ENCODE data around the gene ATP5PB. TPM values are rescaled to one million over a fixed set of nuclear protein-coding genes. Genes with fewer than 3 reads are reported as not detected.

The ATP5PB gene
- total RNA-seq, 1 experiment from 2014 or later = 344 TPM

- H3K27ac ChIP-seq (ENCODE audit: low read depth, low read length, poor library complexity, severe bottlenecking) = no peak overlapping the region
- CTCF ChIA-PET = no interaction called here
- H3K9me3 ChIP-seq (ENCODE audit: low read depth, low read length, poor library complexity, severe bottlenecking) = no peaks in the 10 kb centered on the region
- H3K27me3 ChIP-seq (replicated peaks; ENCODE audit: insufficient read depth, low read depth, low read length, poor library complexity) = peaks cover 13% of the 10 kb centered on the region
- no TSS peak for BruUV-seq (replicated peaks)
- TF ChIP-seq CTCF (conservative IDR thresholded peaks at IDR 0.05; ENCODE audit: low read depth, low read length) (no peak), EZH2 (IDR thresholded peaks at IDR 0.05; ENCODE audit: borderline replicate concordance, low read depth, low read length, poor library complexity, severe bottlenecking) (no peak)
- POLR2A ChIA-PET (ENCODE audit: low non-redundant PET) = no interaction called here
- H3K4me3 ChIP-seq (ENCODE audit: low read depth, low read length, poor library complexity, severe bottlenecking) = no peak overlapping the region
- DNase-seq (ENCODE audit: low spot score) = no peak
- H3K36me3 ChIP-seq (ENCODE audit: insufficient read depth, low read length, poor library complexity, severe bottlenecking) = no peaks in the 10 kb centered on the region
- intact Hi-C loops (cut with micrococcal nuclease; ENCODE audit: unreplicated experiment) = loop anchor here (5.0 kb wide), 1 partner anchor 152 kb away; no protein-coding TSS in a partner anchor
- no peaks in the 10 kb centered on the region for H3K4me1 ChIP-seq (ENCODE audit: insufficient read depth, low read length, poor library complexity, severe bottlenecking)
These were observed 56.4 kb downstream of the ATP5PB start for GRCh38 chr1:111505641-111506119.

- intact Hi-C loops (cut with micrococcal nuclease; ENCODE audit: unreplicated experiment) = loop anchor here (5.0 kb wide), 1 partner anchor 151 kb away; no protein-coding TSS in a partner anchor
- peaks cover 5% of the 10 kb centered on the region for H3K27me3 ChIP-seq (replicated peaks; ENCODE audit: insufficient read depth, low read depth, low read length, poor library complexity)
- no peaks in the 10 kb centered on the region for H3K9me3 ChIP-seq (ENCODE audit: low read depth, low read length, poor library complexity, severe bottlenecking)
- H3K4me1 ChIP-seq (ENCODE audit: insufficient read depth, low read length, poor library complexity, severe bottlenecking) = no peaks in the 10 kb centered on the region
- no peak overlapping the region for H3K4me3 ChIP-seq (ENCODE audit: low read depth, low read length, poor library complexity, severe bottlenecking)
- CTCF ChIA-PET = no interaction called here
- BruUV-seq (replicated peaks) = no TSS peak
- no peak overlapping the region for H3K27ac ChIP-seq (ENCODE audit: low read depth, low read length, poor library complexity, severe bottlenecking)
- no peaks in the 10 kb centered on the region for H3K36me3 ChIP-seq (ENCODE audit: insufficient read depth, low read length, poor library complexity, severe bottlenecking)
- DNase-seq (ENCODE audit: low spot score) = no peak
- no peak for TF ChIP-seq EZH2 (IDR thresholded peaks at IDR 0.05; ENCODE audit: borderline replicate concordance, low read depth, low read length, poor library complexity, severe bottlenecking)
- TF ChIP-seq CTCF (conservative IDR thresholded peaks at IDR 0.05; ENCODE audit: low read depth, low read length) = no peak
- POLR2A ChIA-PET (ENCODE audit: low non-redundant PET) = no interaction called here
These were observed 57.3 kb downstream of the ATP5PB start for GRCh38 chr1:111506561-111506960.

GRCh38 chr1:111507411-111508201, 58.3 kb downstream of the ATP5PB start:
- Histone ChIP-seq H3K36me3 (ENCODE audit: insufficient read depth, low read length, poor library complexity, severe bottlenecking) (no peaks in the 10 kb centered on the region), H3K4me3 (ENCODE audit: low read depth, low read length, poor library complexity, severe bottlenecking) (no peak overlapping the region), H3K9me3 (ENCODE audit: low read depth, low read length, poor library complexity, severe bottlenecking) (no peaks in the 10 kb centered on the region), H3K27ac (ENCODE audit: low read depth, low read length, poor library complexity, severe bottlenecking) (no peak overlapping the region), H3K27me3 (replicated peaks; ENCODE audit: insufficient read depth, low read depth, low read length, poor library complexity) (peaks cover 4% of the 10 kb centered on the region), H3K4me1 (ENCODE audit: insufficient read depth, low read length, poor library complexity, severe bottlenecking) (no peaks in the 10 kb centered on the region)
- no peak for DNase-seq (ENCODE audit: low spot score)
- no peak for TF ChIP-seq CTCF (conservative IDR thresholded peaks at IDR 0.05; ENCODE audit: low read depth, low read length)
- ChIA-PET POLR2A (ENCODE audit: low non-redundant PET) (no interaction called here), CTCF (interaction anchor here (0.6 to 1.5 kb wide), 7 partner anchors 9 to 262 kb away, joined by 3 to 11 read pairs (median 4); no protein-coding TSS in a partner anchor)
- intact Hi-C loops (cut with micrococcal nuclease; ENCODE audit: unreplicated experiment) = loop anchor here (1.0 to 5.0 kb wide), 3 partner anchors 150 to 261 kb away; no protein-coding TSS in a partner anchor
- no TSS peak for BruUV-seq (replicated peaks)
